ENCODE results near the gene UROC1.

- no peak for TF ChIP-seq YY1 (IDR thresholded peaks at IDR 0.05; ENCODE audit: extremely low read depth, insufficient replicate concordance, low read depth, low read length)
- TF ChIP-seq SIN3A (IDR thresholded peaks at IDR 0.05; ENCODE audit: low read depth): no peak
- no peak for TF ChIP-seq CTCF (IDR thresholded peaks at IDR 0.05 in 2 of 3, conservative IDR thresholded peaks at IDR 0.05 in 1 of 3; ENCODE audit: borderline replicate concordance in 1 of 3, insufficient read depth in 1 of 3, low read depth in 2 of 3, low read length in 2 of 3)
- TF ChIP-seq TCF7L2 (IDR thresholded peaks at IDR 0.05; ENCODE audit: borderline replicate concordance, extremely low read depth, insufficient read depth, insufficient read length): no peak
Measured at GRCh38 chr3:126545544-126545943, 28.0 kb upstream of the UROC1 start.

Data from HCT116 (cell line).